DND-41 (cell line): ENCODE data around the gene GPR183.

Source experiments
- EZH2 ChIP-seq: IDR thresholded peaks from 3 replicates; pipeline ENCODE4 v1.6.1; 2012; ENCODE audit warnings: borderline replicate concordance, low read depth, mild to moderate bottlenecking, moderate library complexity, low read length, inconsistent platforms; ENCODE audit not compliant: severe bottlenecking
- TF ChIP-seq, protein P1 (sequence below): IDR thresholded peaks from 2 replicates; pipeline ENCODE4 v1.5.1; 2012; ENCODE audit warnings: borderline replicate concordance, low read length, moderate library complexity, mild to moderate bottlenecking; ENCODE audit not compliant: poor library complexity, severe bottlenecking; ENCODE audit errors: extremely low read depth

DNA sequence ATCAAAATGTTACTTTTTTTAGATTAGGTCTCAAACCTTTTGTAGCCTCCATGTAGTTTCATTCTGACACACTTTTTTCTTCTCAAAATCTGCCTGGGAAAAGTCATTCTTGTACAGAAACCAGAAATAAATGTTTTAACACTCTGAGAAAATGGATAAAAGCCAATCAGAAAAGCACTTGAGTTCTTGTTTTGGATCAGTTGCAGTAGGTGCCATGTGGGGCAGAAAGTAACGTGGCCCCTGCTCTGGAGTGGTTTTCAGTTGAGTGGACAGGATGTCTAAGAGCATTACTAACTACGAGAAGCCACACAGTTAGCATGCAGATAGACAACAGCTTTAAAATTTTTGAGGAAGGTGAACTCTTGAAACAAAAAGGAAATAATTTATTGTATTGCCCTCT is 19.1 kb downstream of the GPR183 start:
- TF ChIP-seq, protein P1, sequence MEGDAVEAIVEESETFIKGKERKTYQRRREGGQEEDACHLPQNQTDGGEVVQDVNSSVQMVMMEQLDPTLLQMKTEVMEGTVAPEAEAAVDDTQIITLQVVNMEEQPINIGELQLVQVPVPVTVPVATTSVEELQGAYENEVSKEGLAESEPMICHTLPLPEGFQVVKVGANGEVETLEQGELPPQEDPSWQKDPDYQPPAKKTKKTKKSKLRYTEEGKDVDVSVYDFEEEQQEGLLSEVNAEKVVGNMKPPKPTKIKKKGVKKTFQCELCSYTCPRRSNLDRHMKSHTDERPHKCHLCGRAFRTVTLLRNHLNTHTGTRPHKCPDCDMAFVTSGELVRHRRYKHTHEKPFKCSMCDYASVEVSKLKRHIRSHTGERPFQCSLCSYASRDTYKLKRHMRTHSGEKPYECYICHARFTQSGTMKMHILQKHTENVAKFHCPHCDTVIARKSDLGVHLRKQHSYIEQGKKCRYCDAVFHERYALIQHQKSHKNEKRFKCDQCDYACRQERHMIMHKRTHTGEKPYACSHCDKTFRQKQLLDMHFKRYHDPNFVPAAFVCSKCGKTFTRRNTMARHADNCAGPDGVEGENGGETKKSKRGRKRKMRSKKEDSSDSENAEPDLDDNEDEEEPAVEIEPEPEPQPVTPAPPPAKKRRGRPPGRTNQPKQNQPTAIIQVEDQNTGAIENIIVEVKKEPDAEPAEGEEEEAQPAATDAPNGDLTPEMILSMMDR: no peak
- no peak for TF ChIP-seq EZH2
